Type B pancreatic cell (in vitro differentiated cells): ENCODE measurements around the gene RFLNA. TPM values are rescaled to one million over a fixed set of nuclear protein-coding genes. Genes with fewer than 3 reads are reported as not detected.

Experiments
- DNase-seq: peaks from one replicate; pipeline ENCODE4 v3.0.0; 2021; ENCODE audit warnings: mixed read lengths; ENCODE audit not compliant: unreplicated experiment; ENCODE audit errors: extremely low spot score
- H3K27ac Mint-ChIP-seq: 2 replicates; pipeline ENCODE4 v1.8.0; 2021; ENCODE audit warnings: mild to moderate bottlenecking, mixed read lengths
- H3K27me3 Mint-ChIP-seq: 2 replicates; pipeline ENCODE4 v1.8.0; 2021; ENCODE audit warnings: mixed read lengths
- H3K36me3 Mint-ChIP-seq: 2 replicates; pipeline ENCODE4 v1.8.0; 2021; ENCODE audit warnings: mixed read lengths
- H3K4me1 Mint-ChIP-seq: one replicate; pipeline ENCODE4 v1.8.0; 2021; ENCODE audit warnings: mixed read lengths; ENCODE audit not compliant: unreplicated experiment
- H3K4me3 Mint-ChIP-seq: 2 replicates; pipeline ENCODE4 v1.8.0; 2021; ENCODE audit warnings: mild to moderate bottlenecking, mixed read lengths
- H3K9me3 Mint-ChIP-seq: 2 replicates; pipeline ENCODE4 v1.8.0; 2021; ENCODE audit warnings: mixed read lengths
- CTCF ChIP-seq: fragments of 200-600 bp; sonication (generic); conservative IDR thresholded peaks from 2 replicates; pipeline ENCODE4 v1.5.0; 2021; ENCODE audit warnings: antibody characterized with exemption, mild to moderate bottlenecking
- total RNA-seq: library from RNA; stranded (reverse); gene quantifications from 2 replicates; pipeline ENCODE4 v1.2.1, GENCODE V29; 2021; ENCODE audit warnings: low replicate concordance

RFLNA gene
- total RNA-seq, 1 donor from 2014 or later, result 57.4 TPM

- no peak for DNase-seq
- H3K27ac Mint-ChIP-seq, result no peak overlapping the region
- H3K4me1 Mint-ChIP-seq, result peaks cover 15% of the 10 kb centered on the region
- peaks cover 5% of the 10 kb centered on the region for H3K27me3 Mint-ChIP-seq
- peaks cover 8% of the 10 kb centered on the region for H3K9me3 Mint-ChIP-seq
- H3K36me3 Mint-ChIP-seq, result peaks cover 26% of the 10 kb centered on the region
- no peak overlapping the region for H3K4me3 Mint-ChIP-seq
- TF ChIP-seq CTCF, result no peak
Observed at GRCh38 chr12:124323771-124324530, 29.1 kb downstream of the RFLNA start.

- DNase-seq, result no peak
- TF ChIP-seq CTCF, result no peak
- Mint-ChIP-seq H3K27ac (peak overlapping the region; percentile 50), H3K4me1 (peaks cover 13% of the 10 kb centered on the region), H3K9me3 (peaks cover 4% of the 10 kb centered on the region), H3K4me3 (no peak overlapping the region), H3K27me3 (no peaks in the 10 kb centered on the region), H3K36me3 (peaks cover 27% of the 10 kb centered on the region)
Observed at GRCh38 chr12:124324803-124325705, 30.2 kb downstream of the RFLNA start.

GRCh38 chr12:124326104-124326503 is 31.2 kb downstream of the RFLNA start:
- TF ChIP-seq CTCF, result peak; percentile 37
- peaks cover 13% of the 10 kb centered on the region for H3K4me1 Mint-ChIP-seq
- DNase-seq, result no peak
- H3K27me3 Mint-ChIP-seq, result no peaks in the 10 kb centered on the region
- H3K27ac Mint-ChIP-seq, result peak overlapping the region; percentile 50
- H3K36me3 Mint-ChIP-seq, result peaks cover 27% of the 10 kb centered on the region
- no peak overlapping the region for H3K4me3 Mint-ChIP-seq
- H3K9me3 Mint-ChIP-seq, result peaks cover 4% of the 10 kb centered on the region

DNA sequence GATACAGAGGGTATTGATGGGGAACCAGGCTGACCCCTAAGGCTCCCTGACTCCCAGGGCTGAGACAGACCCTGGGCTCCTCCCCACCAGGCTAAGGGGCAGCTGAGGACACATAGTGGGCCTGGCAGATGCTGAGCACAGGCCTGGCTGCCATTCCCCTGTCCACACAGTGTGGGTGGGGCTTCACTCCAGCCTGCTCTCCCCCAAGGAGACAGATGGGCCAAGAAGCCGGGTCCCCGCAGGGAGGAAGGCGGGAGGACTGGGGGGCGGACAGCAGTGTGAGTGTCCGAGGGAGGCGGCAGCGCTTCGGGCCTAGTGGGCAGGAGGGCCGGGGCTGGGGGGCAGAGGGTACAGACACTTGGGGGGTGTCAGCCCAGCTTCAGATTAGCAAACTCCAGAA is 32.0 kb downstream of the RFLNA start:
- no peak for TF ChIP-seq CTCF
- DNase-seq, result no peak
- H3K27me3 Mint-ChIP-seq, result no peaks in the 10 kb centered on the region
- H3K9me3 Mint-ChIP-seq, result peaks cover 4% of the 10 kb centered on the region
- H3K4me1 Mint-ChIP-seq, result peaks cover 13% of the 10 kb centered on the region
- no peak overlapping the region for H3K4me3 Mint-ChIP-seq
- no peak overlapping the region for H3K27ac Mint-ChIP-seq
- peaks cover 27% of the 10 kb centered on the region for H3K36me3 Mint-ChIP-seq

DNA sequence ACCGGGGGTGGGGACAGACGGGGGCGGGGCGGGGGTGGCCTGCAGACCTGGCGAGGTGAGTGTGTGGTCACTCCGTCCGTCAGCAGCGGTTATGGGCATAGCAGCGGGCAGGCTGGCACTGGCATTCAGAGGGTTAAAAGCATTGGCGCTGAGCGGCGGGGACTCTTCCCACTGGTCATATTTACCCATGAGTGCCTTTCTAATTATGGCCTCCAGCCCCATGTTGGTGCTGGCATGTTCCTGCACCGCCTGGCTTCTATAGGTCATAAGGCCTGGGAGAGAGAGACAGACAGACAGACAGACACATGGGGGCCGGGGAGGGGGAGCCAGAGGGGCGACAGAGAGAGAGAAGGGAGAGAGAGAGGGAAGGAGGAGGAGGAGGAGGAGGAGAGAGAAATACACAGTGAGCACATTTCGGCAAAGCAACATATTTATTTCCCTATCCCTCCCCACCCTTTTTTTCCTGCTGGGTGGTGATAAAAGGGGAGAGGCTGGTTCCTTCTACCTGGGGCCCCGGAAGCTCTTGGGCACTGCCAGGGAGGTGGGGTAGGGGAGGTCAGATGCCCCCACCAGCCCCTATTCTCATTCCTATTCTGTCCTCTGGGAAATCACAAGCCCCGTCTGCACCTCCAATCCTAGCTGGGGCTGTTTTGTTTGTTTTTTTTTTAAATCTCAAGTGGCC is 32.6 kb downstream of the RFLNA start:
- DNase-seq, result no peak
- Mint-ChIP-seq H3K36me3 (peaks cover 24% of the 10 kb centered on the region), H3K9me3 (peaks cover 4% of the 10 kb centered on the region), H3K4me3 (no peak overlapping the region), H3K27ac (peak overlapping the region; percentile 21), H3K4me1 (peaks cover 13% of the 10 kb centered on the region), H3K27me3 (no peaks in the 10 kb centered on the region)
- no peak for TF ChIP-seq CTCF
